Pons (tissue), 1 donor: ENCODE results near the gene CA7.
"Not testable (repeated sequence)": the region's sequence is repeated elsewhere in the genome, so short reads cannot be mapped to it uniquely, and the experiment has no call there.

ENCODE experiments used
- DNase-seq: peaks from one replicate; pipeline ENCODE4 v3.0.0-alpha.2; 2016; ENCODE audit warnings: low spot score

CA7 gene

DNA sequence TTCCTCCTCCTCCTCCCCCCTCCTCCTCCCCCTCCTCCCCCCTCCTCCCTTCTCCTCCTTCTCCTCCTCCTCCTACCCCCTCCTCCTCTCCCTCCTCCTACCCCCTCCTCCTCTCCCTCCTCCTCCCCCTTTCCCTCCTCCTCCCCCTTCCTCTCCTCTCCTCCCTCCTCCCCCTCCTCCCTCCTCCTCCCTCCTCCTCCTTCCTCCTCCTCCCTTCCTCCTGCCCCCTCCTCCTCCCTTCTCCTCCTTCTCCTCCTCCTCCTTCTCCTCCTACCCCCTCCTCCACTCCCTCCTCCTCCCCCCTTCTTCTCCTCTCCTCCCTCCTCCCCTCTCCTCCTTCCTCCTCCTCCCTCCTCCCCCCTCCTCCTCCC, 29.5 kb downstream of the CA7 start:
- DNase-seq, result no peak

DNA sequence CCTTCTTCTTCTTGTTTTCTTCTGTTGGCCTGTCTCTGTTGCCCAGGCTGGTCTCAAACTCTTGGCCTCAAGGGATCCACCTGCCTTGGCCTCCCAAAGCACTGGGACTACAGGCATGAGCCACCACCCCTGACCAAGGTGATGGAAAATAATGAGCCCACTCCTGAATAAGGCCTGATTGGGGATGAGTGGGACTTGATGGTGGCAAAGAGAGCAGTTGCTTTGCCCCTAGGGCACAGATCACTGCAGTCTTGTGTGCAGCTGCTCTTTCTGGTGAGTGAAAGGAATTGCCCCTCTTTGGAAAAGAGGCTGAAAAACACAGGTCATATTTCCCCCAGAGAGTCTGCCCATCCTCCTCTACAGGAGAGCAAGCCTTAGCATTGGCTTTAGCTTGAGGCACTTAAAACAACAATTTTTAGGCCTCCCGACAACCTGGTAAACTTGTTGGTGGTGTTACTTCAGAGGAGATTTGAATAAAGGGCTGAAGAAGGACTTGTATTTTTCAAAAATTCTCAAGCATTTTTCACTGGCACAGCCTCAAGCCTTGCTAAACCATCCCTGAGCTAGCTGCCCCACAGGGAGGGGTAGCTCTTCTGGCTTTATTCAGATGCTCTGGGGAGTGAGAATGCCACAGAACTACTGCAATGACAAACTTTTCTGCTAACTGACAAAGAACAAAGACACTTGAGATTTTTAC, 30.0 kb downstream of the CA7 start:
- no peak for DNase-seq

DNA sequence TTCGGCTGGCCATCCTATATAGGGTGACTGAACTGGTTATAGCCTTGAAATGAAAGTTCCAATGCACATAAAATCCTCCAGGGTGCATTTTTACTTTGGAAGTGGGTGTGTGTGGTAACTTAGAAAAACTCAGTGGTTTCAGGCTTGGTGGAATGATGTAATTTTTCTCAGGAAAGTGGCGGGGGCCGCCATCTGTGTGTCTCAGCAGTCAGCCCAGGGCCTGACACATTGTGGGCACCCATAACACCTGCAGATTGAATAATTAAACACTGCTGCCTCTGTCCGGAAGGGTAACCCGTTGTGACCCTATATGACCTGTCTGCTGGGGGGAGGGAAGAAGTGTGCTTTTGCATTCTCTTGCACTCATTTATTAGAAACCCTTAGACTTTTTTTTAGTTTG, 33.9 kb downstream of the CA7 start:
- no peak for DNase-seq

- DNase-seq, result peak; percentile 96
Measured at GRCh38 chr16:66880288-66881013, 36.2 kb downstream of the CA7 start, which contains the start of gene PDP2. Gene PDP2, plus strand, starts transcription at chr16:66880515. Its CDS starts 3,770 bp downstream, at chr16:66884285.

- no peak for DNase-seq
Measured at GRCh38 chr16:66881014-66881417, 36.8 kb downstream of the CA7 start.

DNA sequence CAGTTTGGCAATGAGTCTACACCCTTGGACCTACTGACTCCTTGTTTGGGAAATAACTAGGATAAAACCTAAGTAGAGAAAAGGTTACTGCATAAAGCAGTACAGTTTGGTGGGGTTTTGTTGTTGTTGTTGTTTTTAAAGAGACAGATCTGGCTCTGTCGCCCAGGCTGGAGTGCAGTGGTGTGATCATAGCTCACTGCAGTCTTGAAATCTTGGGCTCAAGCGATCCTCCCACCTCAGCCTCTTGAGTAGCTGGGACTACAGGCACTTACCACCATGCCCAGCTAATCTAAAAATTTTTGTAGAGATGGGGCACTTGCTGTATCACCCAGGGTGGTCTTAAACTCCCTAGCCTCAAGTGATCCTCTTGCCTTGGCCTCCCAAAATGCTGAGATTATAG, 37.3 kb downstream of the CA7 start:
- no peak for DNase-seq

GRCh38 chr16:66881964-66882508, 37.8 kb downstream of the CA7 start:
- no peak for DNase-seq

DNA sequence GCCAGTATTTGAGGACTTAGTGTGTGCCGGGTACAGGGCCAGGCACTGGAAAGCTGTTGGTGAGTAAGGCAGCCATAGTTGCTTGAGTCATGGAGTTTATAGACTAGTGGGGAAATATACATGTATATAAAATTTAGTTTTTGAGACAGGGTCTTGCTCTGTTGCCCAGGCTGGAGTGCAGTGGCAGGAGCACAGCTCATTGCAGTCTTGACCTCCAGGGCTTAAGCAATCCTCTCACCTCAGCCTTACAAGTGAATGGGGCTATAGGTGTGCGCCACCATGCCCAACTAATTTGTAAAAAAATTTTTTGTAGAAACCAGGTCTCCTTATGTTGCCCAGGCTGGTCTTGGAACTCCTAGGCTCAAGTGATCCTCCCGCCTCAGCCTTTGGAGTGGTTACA, 38.5 kb downstream of the CA7 start:
- DNase-seq, result no peak

- no peak for DNase-seq
Measured at GRCh38 chr16:66885491-66885890, 41.3 kb downstream of the CA7 start.

GRCh38 chr16:66886321-66886720, 42.1 kb downstream of the CA7 start:
- DNase-seq, result no peak

GRCh38 chr16:66886914-66887313, 42.7 kb downstream of the CA7 start:
- DNase-seq, result no peak

GRCh38 chr16:66888647-66889615, 44.7 kb downstream of the CA7 start:
- DNase-seq, result no peak

DNA sequence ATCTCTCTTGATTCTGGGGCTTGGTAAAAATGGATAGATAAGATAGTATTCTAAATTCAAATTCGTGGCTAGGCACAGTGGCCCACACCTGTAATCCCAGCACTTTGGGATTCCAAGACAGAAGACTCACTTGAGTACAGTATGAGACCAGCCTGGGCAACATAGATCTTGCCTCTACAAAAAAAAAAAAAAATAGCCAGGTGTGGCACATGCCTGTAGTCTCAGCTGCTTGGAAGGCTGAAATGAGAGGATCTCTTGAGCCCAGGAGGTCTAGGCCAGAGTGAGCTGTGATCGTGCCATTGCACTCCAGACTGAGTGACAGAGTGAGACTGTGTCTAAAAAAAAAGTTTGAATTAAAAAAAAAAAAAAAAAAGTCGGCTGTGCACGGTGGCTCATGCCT, 45.4 kb downstream of the CA7 start:
- DNase-seq, result no peak

DNA sequence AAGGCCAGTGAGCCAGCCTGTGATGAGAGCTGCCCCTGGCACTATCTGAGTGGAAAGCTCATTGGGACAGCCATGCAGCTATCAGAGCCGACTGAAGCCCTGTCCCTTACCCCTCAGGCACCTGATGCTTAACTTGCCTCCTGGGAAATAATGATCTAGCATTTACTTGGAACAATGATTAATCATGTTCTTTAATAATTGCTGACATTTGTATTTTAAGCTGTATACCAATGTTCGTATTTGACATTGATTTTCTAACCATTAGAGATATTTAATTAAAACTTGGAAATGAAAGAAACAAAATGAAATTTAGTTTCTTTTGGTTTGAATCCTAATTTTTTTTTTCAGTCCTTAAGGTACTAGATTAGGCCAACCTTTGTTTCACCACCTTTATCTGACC, 46.6 kb downstream of the CA7 start:
- no peak for DNase-seq

DNA sequence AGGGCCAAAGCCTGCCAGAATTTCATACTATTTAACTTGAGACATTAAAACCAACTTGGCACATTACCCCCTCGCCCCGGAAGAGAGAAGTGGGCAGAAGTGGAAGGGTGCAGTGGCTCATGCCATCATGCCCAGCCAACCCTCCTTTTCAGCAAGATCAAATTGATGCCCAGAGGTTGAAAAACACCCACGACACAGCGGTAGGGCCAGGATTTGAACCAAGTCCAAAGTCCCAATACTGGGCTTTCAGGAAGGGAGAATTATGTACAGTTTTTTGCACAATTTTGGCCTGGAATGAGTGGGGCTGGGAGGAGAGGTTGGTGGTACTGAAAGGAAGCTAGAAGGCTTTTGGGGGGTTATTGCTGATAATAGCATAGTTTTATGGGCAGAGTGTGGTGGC, 47.1 kb downstream of the CA7 start:
- no peak for DNase-seq

DNA sequence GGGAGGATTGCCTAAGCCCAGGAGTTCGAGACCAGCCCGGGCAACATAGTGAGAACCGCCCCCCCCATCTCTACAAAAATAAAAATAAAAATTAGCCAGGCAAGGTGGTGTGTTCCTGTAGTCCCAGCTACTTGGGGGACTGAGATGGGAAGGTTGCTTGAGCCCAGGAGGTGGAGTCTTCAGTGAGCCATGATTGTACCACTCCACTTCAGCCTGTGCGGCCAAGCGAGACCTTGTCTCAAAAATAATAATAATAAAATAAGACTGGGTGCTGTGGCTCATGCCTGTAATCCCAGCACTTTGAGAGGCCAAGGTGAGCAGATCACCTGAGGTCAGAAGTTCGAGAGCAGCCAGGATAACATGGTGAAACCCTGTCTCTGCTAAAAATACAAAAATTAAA, 47.6 kb downstream of the CA7 start:
- DNase-seq, result no peak

DNA sequence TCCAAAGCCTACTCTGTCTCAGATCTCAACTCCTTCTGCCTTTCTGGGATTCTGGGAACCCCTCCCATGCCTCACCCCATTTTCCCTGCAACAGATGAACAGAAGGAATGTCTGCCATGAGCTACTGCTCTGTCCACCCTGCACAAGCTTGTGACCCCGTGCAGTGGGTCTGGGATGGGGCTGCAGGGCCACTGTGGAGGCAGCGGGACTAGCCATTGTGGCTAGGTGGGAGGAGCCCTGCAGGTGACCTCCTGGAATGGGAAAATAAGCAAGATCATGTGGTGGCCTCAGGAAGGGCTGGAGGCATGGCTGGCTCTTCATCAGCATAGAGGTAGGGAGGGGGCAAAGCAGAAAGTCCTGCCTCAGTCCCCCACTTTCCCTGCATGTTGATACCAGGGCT, 49.8 kb downstream of the CA7 start:
- DNase-seq, result no peak

GRCh38 chr16:66894948-66895688, 50.9 kb downstream of the CA7 start:
- peak; percentile 80 for DNase-seq

- DNase-seq, result no peak
Measured at GRCh38 chr16:66895689-66895979, 51.4 kb downstream of the CA7 start.

GRCh38 chr16:66895999-66896398, 51.8 kb downstream of the CA7 start:
- DNase-seq, result no peak

DNA sequence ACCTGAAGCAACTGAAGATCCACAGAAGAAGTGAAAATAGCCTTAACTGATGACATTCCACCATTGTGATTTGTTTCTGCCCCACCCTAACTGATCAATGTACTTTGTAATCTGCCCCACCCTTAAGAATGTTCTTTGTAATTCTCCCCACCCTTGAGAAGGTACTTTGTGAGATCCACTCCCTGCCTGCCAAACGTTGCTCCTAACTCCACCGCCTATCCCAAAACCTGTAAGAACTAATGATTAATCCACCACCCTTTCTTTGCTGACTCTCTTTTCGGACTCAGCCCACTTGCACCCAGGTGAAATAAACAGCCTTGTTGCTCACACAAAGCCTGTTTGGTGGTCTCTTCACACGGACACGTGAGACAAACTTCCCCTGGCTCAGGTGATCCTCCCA, 52.5 kb downstream of the CA7 start:
- DNase-seq, result not testable (repeated sequence)

- DNase-seq, result no peak
Measured at GRCh38 chr16:66898207-66898606, 54.0 kb downstream of the CA7 start.
